GM19452 (cell line): ENCODE measurements around the gene ABHD16B.
A peak's percentile ranks its signal among the peaks of the same experiment; 100 is the strongest.
"Not testable (repeated sequence)": the region's sequence is repeated elsewhere in the genome, so short reads cannot be mapped to it uniquely, and the experiment has no call there.

ENCODE experiments used
- ATAC-seq: cut with Tn5 transposase; IDR thresholded peaks from one replicate; pipeline ENCODE4 v1.9.1; 2021; ENCODE audit not compliant: unreplicated experiment

The ABHD16B gene

GRCh38 chr20:63834491-63834880 is 26.8 kb upstream of the ABHD16B start:
- ATAC-seq: no peak

- ATAC-seq: no peak
Measured at GRCh38 chr20:63835021-63835858, 26.1 kb upstream of the ABHD16B start.

- no peak for ATAC-seq
Measured at GRCh38 chr20:63836458-63837344, 24.6 kb upstream of the ABHD16B start.

GRCh38 chr20:63837479-63837878 is 23.8 kb upstream of the ABHD16B start:
- no peak for ATAC-seq

- ATAC-seq: no peak
Measured at GRCh38 chr20:63839620-63840019, 21.7 kb upstream of the ABHD16B start.

GRCh38 chr20:63840405-63840828 is 20.9 kb upstream of the ABHD16B start:
- ATAC-seq: no peak

GRCh38 chr20:63842258-63842657 is 19.0 kb upstream of the ABHD16B start:
- ATAC-seq: no peak

GRCh38 chr20:63843222-63843621 is 18.1 kb upstream of the ABHD16B start:
- no peak for ATAC-seq

GRCh38 chr20:63843778-63844177 is 17.5 kb upstream of the ABHD16B start:
- no peak for ATAC-seq

- ATAC-seq: no peak
Measured at GRCh38 chr20:63844511-63844991, 16.7 kb upstream of the ABHD16B start.

GRCh38 chr20:63846128-63846771 is 15.0 kb upstream of the ABHD16B start:
- ATAC-seq: no peak

GRCh38 chr20:63846888-63847236 is 14.4 kb upstream of the ABHD16B start:
- no peak for ATAC-seq

GRCh38 chr20:63847237-63848002 is 13.9 kb upstream of the ABHD16B start:
- no peak for ATAC-seq

GRCh38 chr20:63848003-63848911 is 13.0 kb upstream of the ABHD16B start:
- ATAC-seq: no peak

GRCh38 chr20:63850689-63851547 is 10.4 kb upstream of the ABHD16B start:
- ATAC-seq: peak; percentile 78

- ATAC-seq: not testable (repeated sequence)
Measured at GRCh38 chr20:63851548-63851943, 9.8 kb upstream of the ABHD16B start.

- ATAC-seq: not testable (repeated sequence)
Measured at GRCh38 chr20:63853733-63854068, 7.6 kb upstream of the ABHD16B start.

GRCh38 chr20:63854069-63854765 is 7.1 kb upstream of the ABHD16B start:
- ATAC-seq: no peak
